Pancreas (tissue), 10 donors: Measurements from ENCODE around the gene EID3. TPM values are rescaled to one million over a fixed set of nuclear protein-coding genes. Genes with fewer than 3 reads are reported as not detected.
A peak's percentile ranks its signal among the peaks of the same experiment; 100 is the strongest.

Experiments used
- ATAC-seq, 4 donors: fragments of 200-7000 bp; cut with Tn5 transposase; one replicate each; pipeline versions ENCODE4 v1.8.0 to v1.9.1; 2020; ENCODE audit warnings: mild to moderate bottlenecking in 4 of 4, moderate library complexity in 4 of 4
- DNase-seq, 6 donors: peaks; one replicate each; pipeline ENCODE4 v3.0.0-alpha.2; 2020
- FAIRE-seq: peaks from 2 replicates; lab custom pipeline; 2012; peaks lifted over from hg19 to GRCh38; lab: Jason Lieb, UNC
- H3K27ac ChIP-seq, 4 donors: fragments of 200-600 bp; sonication (generic); 1 replicate in 3 of 4; 2 replicates in 1 of 4; pipeline versions ENCODE4 v1.5.0 to v1.8.0; 2020
- H3K27me3 ChIP-seq, 4 donors: fragments of 200-600 bp; one replicate each; pipeline ENCODE4 v1.8.0; 2021
- H3K36me3 ChIP-seq, 3 donors: fragments of 200-600 bp; sonication (generic) in 1 of 3; one replicate each; pipeline versions ENCODE4 v1.5.0 to v1.8.0; 2020 to 2021
- H3K4me1 ChIP-seq, 3 donors: fragments of 200-600 bp; one replicate each; pipeline ENCODE4 v1.8.0; 2021
- H3K4me3 ChIP-seq, 4 donors: fragments of 200-600 bp; sonication (generic) in 2 of 4; one replicate each; pipeline versions ENCODE4 v1.5.0 to v1.8.0; 2020 to 2021
- H3K9me3 ChIP-seq, 4 donors: fragments of 200-600 bp; one replicate each; pipeline ENCODE4 v1.8.0; 2021
- WGBS, 2 donors: extraction: QIAGEN DNeasy Blood & Tissue Kit; methylation state at CpG; one replicate each; pipeline ENCODE4 v1.1.7; 2013; 5-methylcytosine and 5-hydroxymethylcytosine counted together
- intact Hi-C, 3 donors: fragments of 100-400 bp; cut with DNase I; formaldehyde crosslinking; loops; one replicate each; pipeline versions ENCODE4 v1.11.1 to v1.14.2; 2022
- polyA plus RNA-seq, 2 donors: library from polyadenylated mRNA; stranded (reverse); fragments of 200-250 nt; gene quantifications; one replicate each; pipeline ENCODE4 v1.2.3, GENCODE V29; 2013
- total RNA-seq, 6 donors: library from RNA; stranded (reverse); fragmentation: NEBNext Ultra II Directional in 4 of 6; extraction: Animal tissue kit (Norgen Biotek cat#: 25700) in 4 of 6; gene quantifications; one replicate each; pipeline versions ENCODE4 v1.2.1 to v1.2.4, GENCODE V29; 2021 to 2023
- TF ChIP-seq, protein P1 (sequence below), 4 donors: fragments of 200-600 bp; sonication (generic) in 3 of 4; IDR thresholded peaks; one replicate each; pipeline versions ENCODE4 v1.5.0 to v1.8.0; 2021; ENCODE audit warnings: antibody characterized with exemption in 4 of 4
- donor health status: healthy with polysubstance abuse.
- donor health status: DM: no; HTN: no; CAD: no; lungs with moderate emphysema.
- donor health status: DM: no; HTN: no; CAD: no.
- donor health status: control.
- donor health status: control.
- donor health status: Bipolar disorder and iron deficiency.
- donor health status: DM: yes; HTN: yes; CAD: no.
- donor health status: DM: no; HTN: no; CAD: no.
- donor health status: DM: no; HTN: no; CAD: no.
- donor health status: DM: yes; HTN: yes; CAD: no.

The EID3 gene
- total and polyA plus RNA-seq, 8 donors: 0.98 to 2.4 (median 1.2) TPM

DNA sequence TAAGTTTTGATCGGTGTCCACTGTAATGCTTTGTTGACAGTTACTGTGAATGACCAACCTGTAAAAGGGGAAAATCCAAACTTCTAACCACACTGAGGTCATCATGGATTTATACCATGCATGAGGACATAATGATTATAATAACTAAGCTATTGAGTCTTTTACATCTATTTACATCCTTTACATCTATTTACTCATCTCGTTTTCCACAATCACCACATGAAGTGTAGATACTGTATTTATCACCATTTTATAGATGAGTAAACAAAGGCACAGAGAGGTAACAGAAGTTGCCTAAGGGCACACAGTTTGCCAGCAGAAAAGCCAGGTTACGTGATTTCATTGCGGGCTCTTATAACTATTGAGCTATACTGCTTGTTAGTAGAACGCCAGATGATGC lies 27.9 kb upstream of the EID3 start:
- no peak overlapping the region for H3K27ac ChIP-seq
- TF ChIP-seq, protein P1, sequence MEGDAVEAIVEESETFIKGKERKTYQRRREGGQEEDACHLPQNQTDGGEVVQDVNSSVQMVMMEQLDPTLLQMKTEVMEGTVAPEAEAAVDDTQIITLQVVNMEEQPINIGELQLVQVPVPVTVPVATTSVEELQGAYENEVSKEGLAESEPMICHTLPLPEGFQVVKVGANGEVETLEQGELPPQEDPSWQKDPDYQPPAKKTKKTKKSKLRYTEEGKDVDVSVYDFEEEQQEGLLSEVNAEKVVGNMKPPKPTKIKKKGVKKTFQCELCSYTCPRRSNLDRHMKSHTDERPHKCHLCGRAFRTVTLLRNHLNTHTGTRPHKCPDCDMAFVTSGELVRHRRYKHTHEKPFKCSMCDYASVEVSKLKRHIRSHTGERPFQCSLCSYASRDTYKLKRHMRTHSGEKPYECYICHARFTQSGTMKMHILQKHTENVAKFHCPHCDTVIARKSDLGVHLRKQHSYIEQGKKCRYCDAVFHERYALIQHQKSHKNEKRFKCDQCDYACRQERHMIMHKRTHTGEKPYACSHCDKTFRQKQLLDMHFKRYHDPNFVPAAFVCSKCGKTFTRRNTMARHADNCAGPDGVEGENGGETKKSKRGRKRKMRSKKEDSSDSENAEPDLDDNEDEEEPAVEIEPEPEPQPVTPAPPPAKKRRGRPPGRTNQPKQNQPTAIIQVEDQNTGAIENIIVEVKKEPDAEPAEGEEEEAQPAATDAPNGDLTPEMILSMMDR (IDR thresholded peaks at IDR 0.05): no peak
- WGBS, 2 donors: 50 to 59% methylated on average over 5 of the region's 5 CpGs
- intact Hi-C loops: no loop called here
- no peak for FAIRE-seq
- no peaks in the 10 kb centered on the region for H3K4me1 ChIP-seq
- no peaks in the 10 kb centered on the region for H3K27me3 ChIP-seq
- ATAC-seq: no peak
- no peak overlapping the region for H3K4me3 ChIP-seq
- no peak for DNase-seq
- H3K9me3 ChIP-seq: no peaks in the 10 kb centered on the region
- no peaks in the 10 kb centered on the region for H3K36me3 ChIP-seq

GRCh38 chr12:104276273-104277131 lies 27.0 kb upstream of the EID3 start:
- H3K9me3 ChIP-seq: no peaks in the 10 kb centered on the region
- WGBS, 2 donors: 80 to 85% methylated on average over 8 of the region's 8 CpGs
- intact Hi-C loops: no loop called here
- no peaks in the 10 kb centered on the region for H3K27me3 ChIP-seq
- ATAC-seq (peak in 1 of 4 donors; percentile 43), DNase-seq (no peak), FAIRE-seq (no peak)
- H3K4me3 ChIP-seq: no peak overlapping the region
- no peaks in the 10 kb centered on the region for H3K36me3 ChIP-seq
- TF ChIP-seq, protein P1 (IDR thresholded peaks at IDR 0.05): no peak
- no peak overlapping the region for H3K27ac ChIP-seq
- no peaks in the 10 kb centered on the region for H3K4me1 ChIP-seq

DNA sequence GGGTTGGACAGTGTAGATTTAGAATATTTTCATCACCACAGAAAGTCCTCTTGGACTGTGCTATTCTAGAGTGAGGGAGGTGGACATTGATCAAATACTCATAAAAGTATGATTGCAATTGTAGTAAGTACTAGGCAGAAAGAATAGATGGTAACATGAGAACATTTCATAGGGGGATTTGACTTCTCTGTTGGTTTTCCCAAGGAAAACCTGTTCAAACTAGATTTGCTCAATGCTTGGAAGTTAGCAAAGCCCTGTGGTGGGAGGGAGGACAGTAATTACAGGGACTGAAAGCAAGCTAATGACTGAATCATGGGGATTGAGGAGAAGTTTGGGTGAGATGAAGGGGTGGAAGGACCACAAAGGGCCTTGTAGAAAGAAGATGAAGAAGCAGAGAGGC lies 24.4 kb upstream of the EID3 start:
- TF ChIP-seq, protein P1 (IDR thresholded peaks at IDR 0.05): no peak

GRCh38 chr12:104280111-104280510 lies 23.4 kb upstream of the EID3 start:
- Histone ChIP-seq H3K4me1 (no peaks in the 10 kb centered on the region), H3K27ac (no peak overlapping the region), H3K27me3 (no peaks in the 10 kb centered on the region), H3K9me3 (no peaks in the 10 kb centered on the region), H3K4me3 (no peak overlapping the region), H3K36me3 (no peaks in the 10 kb centered on the region)
- intact Hi-C loops: no loop called here
- FAIRE-seq: no peak
- WGBS, 2 donors: 84 to 100% methylated on average over 1 of the region's 1 CpG
- TF ChIP-seq, protein P1 (IDR thresholded peaks at IDR 0.05): no peak
- DNase-seq: no peak
- no peak for ATAC-seq

More for the DNA sequence above, 24.4 kb upstream of the EID3 start:
- no peak overlapping the region for H3K27ac ChIP-seq
- DNase-seq: no peak
- no peak overlapping the region for H3K4me3 ChIP-seq
- intact Hi-C loops: no loop called here
- H3K36me3 ChIP-seq: no peaks in the 10 kb centered on the region
- ATAC-seq: no peak
- H3K4me1 ChIP-seq: no peaks in the 10 kb centered on the region
- no peak for FAIRE-seq
- no peaks in the 10 kb centered on the region for H3K9me3 ChIP-seq
- no peaks in the 10 kb centered on the region for H3K27me3 ChIP-seq
